ENCODE measurements around the gene MX2.

MX2 gene

GRCh38 chr21:41443562-41443961 lies 81.7 kb downstream of the MX2 start:
- H3K9me3 ChIP-seq (ENCODE audit: control insufficient read depth, low read length): no peaks in the 10 kb centered on the region
- no peak overlapping the region for H3K4me3 ChIP-seq (ENCODE audit: insufficient read depth, low read depth, low read length, poor library complexity, severe bottlenecking)
- H3K4me1 ChIP-seq (ENCODE audit: control insufficient read depth, insufficient read depth, low read length, poor library complexity, severe bottlenecking): no peaks in the 10 kb centered on the region
- H3K36me3 ChIP-seq (ENCODE audit: control insufficient read depth, insufficient read depth, low read length): peaks cover 93% of the 10 kb centered on the region
- H3K27ac ChIP-seq (ENCODE audit: insufficient read depth, low read length, poor library complexity, severe bottlenecking): no peak overlapping the region
- no peaks in the 10 kb centered on the region for H3K27me3 ChIP-seq (replicated peaks; ENCODE audit: control insufficient read depth, insufficient read depth, low read length, poor library complexity, severe bottlenecking)
- DNase-seq: no peak

- peaks cover 87% of the 10 kb centered on the region for H3K36me3 ChIP-seq (ENCODE audit: control insufficient read depth, insufficient read depth, low read length)
- no peaks in the 10 kb centered on the region for H3K27me3 ChIP-seq (replicated peaks; ENCODE audit: control insufficient read depth, insufficient read depth, low read length, poor library complexity, severe bottlenecking)
- no peak overlapping the region for H3K27ac ChIP-seq (ENCODE audit: insufficient read depth, low read length, poor library complexity, severe bottlenecking)
- no peaks in the 10 kb centered on the region for H3K9me3 ChIP-seq (ENCODE audit: control insufficient read depth, low read length)
- H3K4me1 ChIP-seq (ENCODE audit: control insufficient read depth, insufficient read depth, low read length, poor library complexity, severe bottlenecking): no peaks in the 10 kb centered on the region
- no peak overlapping the region for H3K4me3 ChIP-seq (ENCODE audit: insufficient read depth, low read depth, low read length, poor library complexity, severe bottlenecking)
- DNase-seq: no peak
These were observed 83.1 kb downstream of the MX2 start for GRCh38 chr21:41444703-41445464.

- Histone ChIP-seq H3K27ac (ENCODE audit: insufficient read depth, low read length, poor library complexity, severe bottlenecking) (no peak overlapping the region), H3K36me3 (ENCODE audit: control insufficient read depth, insufficient read depth, low read length) (peaks cover 87% of the 10 kb centered on the region)
These were observed 83.6 kb downstream of the MX2 start for GRCh38 chr21:41445465-41445862.

GRCh38 chr21:41446586-41446985 lies 84.8 kb downstream of the MX2 start:
- H3K4me1 ChIP-seq (ENCODE audit: control insufficient read depth, insufficient read depth, low read length, poor library complexity, severe bottlenecking): no peaks in the 10 kb centered on the region
- H3K27me3 ChIP-seq (replicated peaks; ENCODE audit: control insufficient read depth, insufficient read depth, low read length, poor library complexity, severe bottlenecking): no peaks in the 10 kb centered on the region
- H3K36me3 ChIP-seq (ENCODE audit: control insufficient read depth, insufficient read depth, low read length): peaks cover 76% of the 10 kb centered on the region
- no peak overlapping the region for H3K27ac ChIP-seq (ENCODE audit: insufficient read depth, low read length, poor library complexity, severe bottlenecking)
- no peaks in the 10 kb centered on the region for H3K9me3 ChIP-seq (ENCODE audit: control insufficient read depth, low read length)
- DNase-seq: no peak
- H3K4me3 ChIP-seq (ENCODE audit: insufficient read depth, low read depth, low read length, poor library complexity, severe bottlenecking): no peak overlapping the region

More at GRCh38 chr21:41445465-41445862, 83.6 kb downstream of the MX2 start:
- Histone ChIP-seq H3K9me3 (ENCODE audit: control insufficient read depth, low read length) (no peaks in the 10 kb centered on the region), H3K4me3 (ENCODE audit: insufficient read depth, low read depth, low read length, poor library complexity, severe bottlenecking) (no peak overlapping the region), H3K27me3 (replicated peaks; ENCODE audit: control insufficient read depth, insufficient read depth, low read length, poor library complexity, severe bottlenecking) (no peaks in the 10 kb centered on the region), H3K4me1 (ENCODE audit: control insufficient read depth, insufficient read depth, low read length, poor library complexity, severe bottlenecking) (no peaks in the 10 kb centered on the region)
- no peak for DNase-seq

DNA sequence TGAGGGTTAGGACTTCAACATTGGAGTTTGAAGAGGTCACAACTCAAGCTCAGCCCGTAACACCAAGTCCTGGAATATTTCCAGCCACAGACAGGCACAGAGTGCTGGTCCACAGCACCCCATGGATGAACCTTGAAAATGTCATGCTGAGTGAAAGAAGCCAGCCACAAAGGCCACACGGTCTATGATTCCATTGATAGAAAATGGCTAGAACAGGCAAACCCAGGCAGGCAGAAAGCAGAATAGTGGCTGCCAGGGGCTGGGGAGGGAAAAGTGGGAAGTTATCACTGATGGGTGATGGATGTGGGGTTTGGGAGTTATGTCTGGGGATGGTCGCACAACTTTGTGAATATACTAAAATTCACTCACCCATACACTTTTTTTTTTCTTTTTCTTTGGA lies 85.5 kb downstream of the MX2 start:
- Histone ChIP-seq H3K36me3 (ENCODE audit: control insufficient read depth, insufficient read depth, low read length) (peaks cover 75% of the 10 kb centered on the region), H3K27ac (ENCODE audit: insufficient read depth, low read length, poor library complexity, severe bottlenecking) (no peak overlapping the region), H3K4me3 (ENCODE audit: insufficient read depth, low read depth, low read length, poor library complexity, severe bottlenecking) (no peak overlapping the region), H3K4me1 (ENCODE audit: control insufficient read depth, insufficient read depth, low read length, poor library complexity, severe bottlenecking) (no peaks in the 10 kb centered on the region), H3K9me3 (ENCODE audit: control insufficient read depth, low read length) (no peaks in the 10 kb centered on the region), H3K27me3 (replicated peaks; ENCODE audit: control insufficient read depth, insufficient read depth, low read length, poor library complexity, severe bottlenecking) (no peaks in the 10 kb centered on the region)
- DNase-seq: no peak

GRCh38 chr21:41449613-41450012 lies 87.8 kb downstream of the MX2 start:
- no peaks in the 10 kb centered on the region for H3K9me3 ChIP-seq (ENCODE audit: control insufficient read depth, low read length)
- no peak overlapping the region for H3K27ac ChIP-seq (ENCODE audit: insufficient read depth, low read length, poor library complexity, severe bottlenecking)
- no peaks in the 10 kb centered on the region for H3K27me3 ChIP-seq (replicated peaks; ENCODE audit: control insufficient read depth, insufficient read depth, low read length, poor library complexity, severe bottlenecking)
- no peak overlapping the region for H3K4me3 ChIP-seq (ENCODE audit: insufficient read depth, low read depth, low read length, poor library complexity, severe bottlenecking)
- no peaks in the 10 kb centered on the region for H3K4me1 ChIP-seq (ENCODE audit: control insufficient read depth, insufficient read depth, low read length, poor library complexity, severe bottlenecking)
- no peak for DNase-seq
- H3K36me3 ChIP-seq (ENCODE audit: control insufficient read depth, insufficient read depth, low read length): peaks cover 75% of the 10 kb centered on the region

GRCh38 chr21:41451753-41452676 lies 90.2 kb downstream of the MX2 start:
- Histone ChIP-seq H3K27me3 (replicated peaks; ENCODE audit: control insufficient read depth, insufficient read depth, low read length, poor library complexity, severe bottlenecking) (no peaks in the 10 kb centered on the region), H3K36me3 (ENCODE audit: control insufficient read depth, insufficient read depth, low read length) (peaks cover 69% of the 10 kb centered on the region), H3K9me3 (ENCODE audit: control insufficient read depth, low read length) (no peaks in the 10 kb centered on the region), H3K27ac (ENCODE audit: insufficient read depth, low read length, poor library complexity, severe bottlenecking) (no peak overlapping the region), H3K4me1 (ENCODE audit: control insufficient read depth, insufficient read depth, low read length, poor library complexity, severe bottlenecking) (no peaks in the 10 kb centered on the region), H3K4me3 (ENCODE audit: insufficient read depth, low read depth, low read length, poor library complexity, severe bottlenecking) (no peak overlapping the region)
- no peak for DNase-seq

- Histone ChIP-seq H3K4me3 (ENCODE audit: insufficient read depth, low read depth, low read length, poor library complexity, severe bottlenecking) (no peak overlapping the region), H3K27ac (ENCODE audit: insufficient read depth, low read length, poor library complexity, severe bottlenecking) (no peak overlapping the region), H3K9me3 (ENCODE audit: control insufficient read depth, low read length) (no peaks in the 10 kb centered on the region), H3K27me3 (replicated peaks; ENCODE audit: control insufficient read depth, insufficient read depth, low read length, poor library complexity, severe bottlenecking) (no peaks in the 10 kb centered on the region), H3K36me3 (ENCODE audit: control insufficient read depth, insufficient read depth, low read length) (peaks cover 68% of the 10 kb centered on the region), H3K4me1 (ENCODE audit: control insufficient read depth, insufficient read depth, low read length, poor library complexity, severe bottlenecking) (no peaks in the 10 kb centered on the region)
- no peak for DNase-seq
These were observed 91.4 kb downstream of the MX2 start for GRCh38 chr21:41453198-41453597.

- no peaks in the 10 kb centered on the region for H3K27me3 ChIP-seq (replicated peaks; ENCODE audit: control insufficient read depth, insufficient read depth, low read length, poor library complexity, severe bottlenecking)
- H3K27ac ChIP-seq (ENCODE audit: insufficient read depth, low read length, poor library complexity, severe bottlenecking): no peak overlapping the region
- peaks cover 72% of the 10 kb centered on the region for H3K36me3 ChIP-seq (ENCODE audit: control insufficient read depth, insufficient read depth, low read length)
- no peak overlapping the region for H3K4me3 ChIP-seq (ENCODE audit: insufficient read depth, low read depth, low read length, poor library complexity, severe bottlenecking)
- no peak for DNase-seq
- H3K9me3 ChIP-seq (ENCODE audit: control insufficient read depth, low read length): no peaks in the 10 kb centered on the region
- H3K4me1 ChIP-seq (ENCODE audit: control insufficient read depth, insufficient read depth, low read length, poor library complexity, severe bottlenecking): no peaks in the 10 kb centered on the region
These were observed 91.9 kb downstream of the MX2 start for GRCh38 chr21:41453761-41454160.

- Histone ChIP-seq H3K27ac (ENCODE audit: insufficient read depth, low read length, poor library complexity, severe bottlenecking) (no peak overlapping the region), H3K36me3 (ENCODE audit: control insufficient read depth, insufficient read depth, low read length) (peaks cover 52% of the 10 kb centered on the region), H3K9me3 (ENCODE audit: control insufficient read depth, low read length) (no peaks in the 10 kb centered on the region), H3K27me3 (replicated peaks; ENCODE audit: control insufficient read depth, insufficient read depth, low read length, poor library complexity, severe bottlenecking) (no peaks in the 10 kb centered on the region), H3K4me3 (ENCODE audit: insufficient read depth, low read depth, low read length, poor library complexity, severe bottlenecking) (no peak overlapping the region), H3K4me1 (ENCODE audit: control insufficient read depth, insufficient read depth, low read length, poor library complexity, severe bottlenecking) (no peaks in the 10 kb centered on the region)
- DNase-seq: no peak
These were observed 96.3 kb downstream of the MX2 start for GRCh38 chr21:41458121-41458520.
